Peyer's patch (tissue), 4 donors: ENCODE measurements around the gene JAZF1. TPM values are rescaled to one million over a fixed set of nuclear protein-coding genes. Genes with fewer than 3 reads are reported as not detected.

Experiments used
- DNase-seq, 3 donors: peaks; one replicate each; pipeline ENCODE4 v3.0.0-alpha.2; 2017 to 2019
- H3K27ac ChIP-seq, 4 donors: fragments of 200-600 bp; sonication (generic); one replicate each; pipeline ENCODE4 v1.5.1; 2016 to 2019
- H3K27me3 ChIP-seq, 2 donors: fragments of 200-600 bp; sonication (generic); one replicate each; pipeline ENCODE4 v1.5.1; 2019
- H3K36me3 ChIP-seq, 3 donors: fragments of 200-600 bp; sonication (generic); one replicate each; pipeline ENCODE4 v1.5.1; 2016 to 2019
- H3K4me1 ChIP-seq, 4 donors: fragments of 200-600 bp; sonication (generic); one replicate each; pipeline ENCODE4 v1.5.1; 2016 to 2019
- H3K4me3 ChIP-seq, 4 donors: fragments of 200-600 bp; sonication (generic); 1 replicate in 3 of 4; 2 replicates in 1 of 4; pipeline ENCODE4 v1.5.1; 2016 to 2019; ENCODE audit warnings: mild to moderate bottlenecking in 1 of 4
- H3K9me3 ChIP-seq, 4 donors: fragments of 200-600 bp; sonication (generic); one replicate each; pipeline ENCODE4 v1.5.1; 2016 to 2019; ENCODE audit warnings: mild to moderate bottlenecking in 1 of 4
- POLR2A ChIP-seq, 2 donors: fragments of 450-650 bp; IDR thresholded peaks; one replicate each; pipeline ENCODE4 v1.5.1; 2017; ENCODE audit warnings: antibody characterized with exemption in 2 of 2, mild to moderate bottlenecking in 2 of 2, moderate library complexity in 2 of 2
- total RNA-seq, 4 donors: library from RNA; depleted of rRNA; stranded (reverse); fragments of >200 nt; gene quantifications; one replicate each; pipeline ENCODE4 v1.1.0, GENCODE V29; 2016
- TF ChIP-seq, protein P1 (sequence below), 6 experiments: fragments of 450-650 bp in 4 of 6; fragments of 200-600 bp in 2 of 6; sonication (generic) in 1 of 6; IDR thresholded peaks; one replicate each; pipeline ENCODE4 v1.5.1; 2017 to 2019; ENCODE audit warnings: antibody characterized with exemption in 6 of 6, mild to moderate bottlenecking in 3 of 6, moderate library complexity in 1 of 6

Gene JAZF1
- total RNA-seq, 4 donors from 2014 or later = 1.9 to 15.7 (median 2.6) TPM

DNA sequence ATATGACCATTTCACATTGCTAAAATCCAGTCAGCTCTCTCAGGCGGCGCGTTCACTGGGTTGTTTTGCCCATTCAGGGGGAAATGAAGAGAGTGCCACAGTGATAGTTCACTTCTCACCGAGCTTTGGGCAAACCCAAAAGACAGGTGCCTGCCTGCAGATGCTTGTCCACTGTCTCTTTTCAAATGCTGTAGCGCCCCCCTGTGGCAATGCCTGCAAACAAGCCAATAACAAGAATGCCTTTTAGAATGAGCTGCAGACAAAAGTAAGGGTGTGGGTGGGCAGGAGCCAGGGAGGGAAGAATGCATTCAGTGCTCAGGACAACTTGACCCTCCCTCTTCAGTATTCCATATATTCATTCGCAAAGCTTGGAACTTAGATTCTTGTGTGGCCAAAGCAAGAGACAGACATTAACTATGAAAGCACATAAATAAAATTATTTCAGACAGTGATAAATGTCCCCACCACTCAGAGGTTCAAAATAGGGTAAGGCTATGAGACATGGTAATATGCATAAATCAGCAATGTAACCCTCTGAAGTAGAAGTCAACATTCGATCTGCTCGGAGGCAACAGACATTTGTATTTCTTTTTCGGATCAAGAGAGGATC lies 86.9 kb downstream of the JAZF1 start:
- H3K9me3 ChIP-seq = no peaks in the 10 kb centered on the region
- H3K36me3 ChIP-seq = no peaks in the 10 kb centered on the region
- no peak overlapping the region for H3K4me3 ChIP-seq
- peak; percentile 50 to 72 (median 55) for DNase-seq
- H3K27ac ChIP-seq = no peak overlapping the region
- H3K27me3 ChIP-seq = no peaks in the 10 kb centered on the region
- H3K4me1 ChIP-seq = no peaks in the 10 kb centered on the region
- TF ChIP-seq POLR2A (IDR thresholded peaks at IDR 0.05) = no peak
- TF ChIP-seq, protein P1, sequence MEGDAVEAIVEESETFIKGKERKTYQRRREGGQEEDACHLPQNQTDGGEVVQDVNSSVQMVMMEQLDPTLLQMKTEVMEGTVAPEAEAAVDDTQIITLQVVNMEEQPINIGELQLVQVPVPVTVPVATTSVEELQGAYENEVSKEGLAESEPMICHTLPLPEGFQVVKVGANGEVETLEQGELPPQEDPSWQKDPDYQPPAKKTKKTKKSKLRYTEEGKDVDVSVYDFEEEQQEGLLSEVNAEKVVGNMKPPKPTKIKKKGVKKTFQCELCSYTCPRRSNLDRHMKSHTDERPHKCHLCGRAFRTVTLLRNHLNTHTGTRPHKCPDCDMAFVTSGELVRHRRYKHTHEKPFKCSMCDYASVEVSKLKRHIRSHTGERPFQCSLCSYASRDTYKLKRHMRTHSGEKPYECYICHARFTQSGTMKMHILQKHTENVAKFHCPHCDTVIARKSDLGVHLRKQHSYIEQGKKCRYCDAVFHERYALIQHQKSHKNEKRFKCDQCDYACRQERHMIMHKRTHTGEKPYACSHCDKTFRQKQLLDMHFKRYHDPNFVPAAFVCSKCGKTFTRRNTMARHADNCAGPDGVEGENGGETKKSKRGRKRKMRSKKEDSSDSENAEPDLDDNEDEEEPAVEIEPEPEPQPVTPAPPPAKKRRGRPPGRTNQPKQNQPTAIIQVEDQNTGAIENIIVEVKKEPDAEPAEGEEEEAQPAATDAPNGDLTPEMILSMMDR (IDR thresholded peaks at IDR 0.05) = peak in 4 of 6 experiments; percentile 8 to 33 (median 20)

DNA sequence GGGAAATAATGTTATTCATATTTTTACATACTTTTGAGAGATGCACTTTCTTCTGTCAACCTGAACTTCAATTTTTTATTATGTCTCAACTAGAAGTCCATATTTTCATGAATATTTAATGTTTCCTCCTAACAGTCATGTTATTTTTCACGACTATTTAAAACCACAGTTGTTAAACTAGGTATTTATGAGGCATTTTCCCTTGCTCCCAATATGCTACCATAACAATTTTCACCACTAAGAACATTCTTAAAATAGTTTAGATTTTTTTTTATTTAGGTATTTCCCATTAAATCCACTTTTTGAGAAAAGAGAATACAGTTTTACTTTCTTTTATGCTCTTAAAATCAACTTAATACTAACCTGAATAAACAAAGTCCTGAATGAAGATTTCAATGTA lies 89.4 kb downstream of the JAZF1 start:
- no peak overlapping the region for H3K27ac ChIP-seq
- H3K9me3 ChIP-seq = no peaks in the 10 kb centered on the region
- no peaks in the 10 kb centered on the region for H3K36me3 ChIP-seq
- TF ChIP-seq, protein P1 (IDR thresholded peaks at IDR 0.05) = no peak
- no peak for TF ChIP-seq POLR2A (IDR thresholded peaks at IDR 0.05)
- H3K4me1 ChIP-seq = no peaks in the 10 kb centered on the region
- H3K27me3 ChIP-seq = no peaks in the 10 kb centered on the region
- no peak overlapping the region for H3K4me3 ChIP-seq
- DNase-seq = no peak

DNA sequence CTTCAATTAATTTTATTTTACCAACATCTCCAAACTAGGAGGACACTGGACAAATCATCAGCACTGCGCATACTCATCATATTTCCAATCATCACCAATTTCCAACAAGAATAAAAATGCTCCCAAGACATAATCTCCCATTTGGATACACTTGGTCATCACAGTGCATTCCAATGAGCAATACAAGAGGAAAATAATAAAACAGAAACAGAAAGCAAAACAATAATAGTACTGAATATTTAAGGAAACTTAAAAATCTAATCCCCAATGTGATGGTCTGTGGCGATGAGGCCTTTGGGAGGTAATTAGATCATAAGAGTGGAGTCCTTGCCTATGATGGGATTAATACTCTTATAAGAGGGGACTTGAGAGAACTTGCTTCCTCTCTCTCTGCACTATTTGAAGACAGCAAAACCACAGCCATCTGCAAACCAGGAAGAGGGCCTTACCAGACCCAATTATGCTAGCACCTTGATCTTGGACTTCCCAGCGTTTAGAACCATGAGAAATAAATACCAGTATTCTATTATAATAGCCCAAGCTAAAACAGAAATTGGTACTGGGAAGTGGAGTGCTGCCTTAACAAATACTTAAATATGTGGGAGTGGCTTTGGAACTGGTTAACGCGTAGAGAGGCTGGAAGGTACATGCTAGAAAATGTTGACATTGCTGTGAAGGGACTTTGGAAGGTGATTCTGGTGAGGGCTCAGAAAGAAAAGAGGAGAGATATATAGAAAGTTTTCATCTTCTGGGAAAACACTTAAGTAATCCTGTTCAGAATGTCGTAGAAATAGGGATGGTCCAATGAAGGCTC lies 91.5 kb downstream of the JAZF1 start:
- Histone ChIP-seq H3K27ac (no peak overlapping the region), H3K9me3 (no peaks in the 10 kb centered on the region), H3K27me3 (no peaks in the 10 kb centered on the region), H3K4me3 (no peak overlapping the region), H3K36me3 (no peaks in the 10 kb centered on the region), H3K4me1 (no peaks in the 10 kb centered on the region)
- TF ChIP-seq POLR2A (IDR thresholded peaks at IDR 0.05) = no peak
- TF ChIP-seq, protein P1 (IDR thresholded peaks at IDR 0.05) = no peak
- DNase-seq = no peak

DNA sequence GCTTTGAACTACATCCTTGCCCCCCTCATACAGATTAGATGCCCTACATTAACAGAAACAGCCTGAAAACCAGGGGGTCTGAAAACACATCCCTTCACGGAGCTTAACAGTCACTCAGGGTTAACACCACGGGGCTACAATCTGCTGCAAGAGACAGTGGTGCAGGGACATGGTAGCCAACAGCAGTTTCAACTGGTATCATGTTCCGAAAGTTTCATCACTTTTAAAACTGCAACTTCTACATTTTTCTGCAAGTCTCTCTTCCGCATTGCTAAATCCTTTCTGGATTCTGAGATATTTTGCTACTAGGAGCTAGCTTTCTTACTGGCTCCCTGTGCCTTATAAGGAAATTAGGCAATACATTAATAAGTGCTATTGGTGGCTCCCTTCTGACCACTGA lies 92.6 kb downstream of the JAZF1 start:
- H3K36me3 ChIP-seq = no peaks in the 10 kb centered on the region
- no peak overlapping the region for H3K4me3 ChIP-seq
- no peak overlapping the region for H3K27ac ChIP-seq
- H3K27me3 ChIP-seq = no peaks in the 10 kb centered on the region
- TF ChIP-seq, protein P1 (IDR thresholded peaks at IDR 0.05) = no peak
- TF ChIP-seq POLR2A (IDR thresholded peaks at IDR 0.05) = no peak
- H3K4me1 ChIP-seq = no peaks in the 10 kb centered on the region
- no peaks in the 10 kb centered on the region for H3K9me3 ChIP-seq
- no peak for DNase-seq

DNA sequence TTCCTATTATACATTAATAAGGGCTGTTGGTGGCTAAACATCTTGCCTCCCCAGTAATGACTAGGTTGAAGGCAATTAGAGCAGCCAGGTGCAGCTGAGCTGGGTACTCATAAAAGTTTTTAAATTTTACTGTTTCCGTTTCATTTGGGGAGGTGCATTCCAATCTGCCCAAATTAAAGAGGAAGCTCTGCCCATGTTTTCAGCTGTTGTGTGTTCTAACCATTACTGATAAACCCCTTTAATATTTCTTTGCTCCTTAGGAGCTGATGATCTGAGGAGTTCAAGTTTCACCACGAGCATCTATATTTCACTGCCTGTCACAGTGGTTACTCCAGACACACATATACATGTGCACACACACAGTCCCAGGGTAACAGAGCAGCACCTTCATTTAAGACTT lies 94.4 kb downstream of the JAZF1 start:
- Histone ChIP-seq H3K9me3 (no peaks in the 10 kb centered on the region), H3K27ac (no peak overlapping the region), H3K36me3 (no peaks in the 10 kb centered on the region), H3K27me3 (no peaks in the 10 kb centered on the region), H3K4me1 (no peaks in the 10 kb centered on the region), H3K4me3 (no peak overlapping the region)
- TF ChIP-seq POLR2A (IDR thresholded peaks at IDR 0.05) = no peak
- TF ChIP-seq, protein P1 (IDR thresholded peaks at IDR 0.05) = no peak
- DNase-seq = no peak
